HG02763 (cell line): ENCODE results near the gene PAX5.

Source experiments
- ATAC-seq: cut with Tn5 transposase; IDR thresholded peaks from one replicate; pipeline ENCODE4 v1.9.1; 2021; ENCODE audit warnings: mild to moderate bottlenecking, moderate library complexity; ENCODE audit not compliant: unreplicated experiment

PAX5 gene

DNA sequence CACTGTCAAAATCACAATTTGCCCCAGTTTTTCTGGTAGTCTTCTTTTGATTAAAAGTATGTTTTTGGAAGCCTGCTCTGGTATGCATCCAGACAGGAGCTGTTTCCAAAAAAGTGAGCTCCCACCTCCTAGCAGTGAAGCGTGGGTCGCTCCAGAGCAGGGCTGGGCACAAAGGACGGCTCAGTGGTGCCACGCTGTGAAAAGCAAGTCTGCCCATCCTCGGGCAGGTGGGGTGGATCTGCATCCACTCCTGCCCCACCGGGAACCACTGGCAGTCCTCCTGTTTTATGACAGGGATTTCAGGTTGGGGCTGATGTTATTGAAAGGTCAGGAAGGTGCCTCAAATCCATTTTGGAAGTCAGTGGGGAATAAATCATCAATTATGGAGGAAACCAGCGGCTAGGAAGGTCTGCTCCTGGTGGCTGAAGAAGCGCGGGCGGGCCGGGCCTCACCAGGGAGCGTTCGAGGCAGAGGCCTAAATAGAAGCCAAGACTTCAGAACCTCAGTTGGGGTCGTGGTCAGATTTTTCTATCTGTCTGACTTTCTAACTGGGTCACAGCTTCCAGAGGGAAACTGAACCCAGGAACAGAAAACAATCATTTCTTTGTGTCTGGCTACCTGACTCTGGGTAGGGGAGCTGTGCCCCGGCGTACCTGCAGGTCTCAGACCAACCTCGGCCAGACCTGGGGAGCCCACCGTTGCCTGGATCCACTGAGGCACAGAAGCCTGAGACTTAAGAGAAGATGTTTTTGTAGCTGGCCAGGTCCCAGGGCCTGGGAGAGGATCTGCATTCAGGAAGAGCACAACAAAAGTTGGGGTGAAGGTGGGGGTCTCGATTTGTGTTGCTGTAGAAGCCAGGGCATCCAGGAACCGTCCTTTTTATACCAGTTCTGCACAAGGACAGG, 168.1 kb downstream of the PAX5 start:
- ATAC-seq, result no peak

DNA sequence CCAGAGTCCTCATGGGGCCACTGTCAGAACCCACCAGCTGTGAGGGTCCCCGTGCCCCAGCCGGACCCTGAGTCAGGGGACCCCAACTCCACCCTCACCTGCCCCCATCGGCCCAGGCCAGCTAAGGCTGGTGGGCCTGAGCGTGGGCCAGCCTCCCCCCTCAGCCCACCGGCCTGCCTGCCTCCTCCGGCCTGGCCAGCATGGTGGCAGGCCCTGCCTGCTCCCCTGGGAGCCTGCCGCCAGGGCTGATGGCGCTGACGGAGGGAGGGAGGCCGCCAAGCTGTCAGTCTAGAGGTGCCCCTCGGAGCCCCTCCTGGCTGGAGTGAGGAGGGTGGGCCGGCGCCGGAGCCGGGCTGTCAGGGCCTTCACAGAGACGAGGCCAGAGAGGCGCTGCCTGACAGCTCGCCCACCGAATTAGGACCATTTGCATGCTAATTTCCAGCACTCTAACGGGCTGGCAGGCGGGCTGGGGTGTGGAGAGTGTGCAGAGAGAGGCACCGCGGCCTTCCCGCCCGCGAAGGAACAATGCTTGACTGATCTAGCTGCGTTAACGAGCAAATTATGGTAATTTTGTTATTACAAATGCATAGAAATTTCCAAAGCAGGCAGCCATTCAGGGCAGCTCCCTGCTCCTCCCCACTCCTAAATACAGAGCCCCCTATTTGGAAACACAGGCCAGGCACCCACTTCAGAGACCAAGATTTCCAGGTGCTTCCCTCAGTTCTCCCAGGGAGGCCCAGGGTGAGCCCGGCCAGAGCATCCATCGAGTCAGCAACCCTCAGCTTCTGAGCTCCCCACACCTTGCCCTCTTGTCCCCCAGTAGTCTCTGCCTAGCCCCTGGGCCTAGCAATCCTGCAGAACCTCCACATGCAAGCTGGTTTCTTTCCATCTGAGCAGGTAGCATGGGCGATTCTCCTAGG, 169.3 kb downstream of the PAX5 start:
- no peak for ATAC-seq

DNA sequence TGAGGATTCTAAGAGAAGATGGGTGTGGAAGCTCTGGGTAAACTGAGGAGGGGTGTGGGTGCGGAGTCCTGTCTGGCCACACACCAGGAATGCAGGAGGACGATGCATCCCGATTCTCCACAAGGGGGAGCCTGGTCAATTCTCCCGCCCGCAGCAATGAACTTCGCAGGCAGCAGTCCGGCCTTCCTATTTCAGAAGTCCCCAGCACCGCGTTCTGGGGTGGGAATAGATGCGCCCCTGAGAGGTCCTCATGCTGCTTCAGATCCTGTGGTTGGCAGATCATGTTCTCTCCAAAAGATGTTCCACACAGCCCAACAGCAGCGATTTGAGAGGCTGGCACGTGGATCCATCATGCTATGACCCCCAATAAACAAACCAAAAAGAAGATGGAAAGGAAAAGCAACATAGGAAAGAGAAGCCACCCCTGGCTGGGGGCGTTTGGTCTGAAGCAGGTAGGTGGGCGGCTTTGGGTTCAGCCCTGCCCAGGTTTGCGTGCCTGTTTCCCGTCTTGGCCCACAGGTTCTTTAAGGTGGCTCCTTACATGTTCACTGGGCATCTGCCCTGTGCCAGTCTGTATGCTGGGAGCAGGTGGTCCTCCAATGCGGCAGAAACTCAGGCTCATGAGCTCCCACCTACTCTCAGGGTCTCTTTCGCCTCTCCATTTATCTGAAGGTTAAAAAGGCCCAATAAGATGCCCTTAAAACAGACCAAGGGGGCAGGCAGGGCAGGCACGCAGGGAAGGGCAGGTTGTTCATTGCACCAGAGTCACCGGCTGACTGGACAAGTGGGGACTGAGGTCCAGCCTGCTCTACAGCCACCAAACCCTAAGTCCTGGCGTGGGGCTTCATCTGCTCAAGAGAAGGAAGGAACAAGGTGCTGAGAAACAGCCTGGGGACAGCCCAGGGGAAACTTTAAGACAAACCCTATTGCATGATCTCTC, 171.6 kb downstream of the PAX5 start:
- ATAC-seq, result no peak

DNA sequence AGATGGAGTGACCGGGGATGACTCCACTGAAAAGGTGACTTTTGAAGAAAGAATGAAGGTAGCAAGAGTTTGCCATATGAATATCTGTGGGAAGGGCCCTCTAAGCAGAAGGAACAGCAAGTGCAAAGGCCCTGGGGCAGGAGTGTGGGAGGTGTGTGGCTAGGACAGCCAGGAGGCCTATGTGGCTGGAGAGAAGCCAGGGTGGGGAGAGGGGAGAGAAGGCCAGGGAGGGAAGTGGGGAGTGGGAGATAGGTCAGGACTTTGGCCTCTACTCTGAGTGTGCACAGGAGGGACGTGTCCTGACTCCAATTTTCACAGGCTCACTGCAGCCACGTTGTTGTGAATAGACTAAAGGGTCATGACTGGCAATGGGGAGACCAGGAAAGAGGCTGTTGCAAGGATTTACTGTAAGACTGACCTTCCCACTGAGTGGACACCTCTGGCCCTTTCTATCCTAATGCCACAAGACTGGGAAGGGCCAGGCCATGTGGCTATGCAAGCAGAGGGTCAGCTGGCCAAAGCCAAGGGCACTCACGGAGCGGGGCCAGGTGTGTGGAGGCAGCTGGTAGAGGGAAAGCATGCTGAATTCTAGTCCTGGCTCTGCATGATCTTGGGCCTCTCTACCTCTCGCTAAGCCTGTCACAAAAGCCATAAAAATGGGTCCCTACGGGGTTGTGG, 172.4 kb downstream of the PAX5 start:
- ATAC-seq, result no peak

DNA sequence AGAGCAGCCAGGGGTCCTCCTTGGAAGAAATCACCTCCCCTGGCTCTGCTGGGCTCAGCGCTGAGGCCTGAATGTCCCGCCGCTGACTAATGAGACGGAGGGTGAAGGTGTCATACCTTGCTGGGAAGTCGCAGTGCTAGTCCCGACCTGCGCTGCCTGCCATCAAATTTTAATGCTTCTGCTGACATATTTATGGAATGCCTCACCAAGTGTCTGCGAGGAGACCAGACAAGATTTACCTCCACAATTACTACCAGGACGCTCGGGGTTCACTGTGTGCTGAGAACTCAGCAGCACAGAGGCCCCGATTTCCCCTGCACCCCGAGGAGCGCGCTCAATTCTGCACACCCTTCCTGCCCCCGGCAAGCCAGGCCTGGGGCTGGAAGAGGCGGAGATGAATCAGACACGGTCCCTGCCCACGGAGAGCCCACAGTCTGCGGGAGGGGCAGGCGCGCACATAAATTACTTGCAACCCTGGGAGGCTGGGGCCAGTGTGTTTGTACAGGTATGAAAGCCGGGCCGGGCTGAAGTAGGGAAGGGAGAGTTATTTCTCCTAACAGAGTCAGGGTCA, 175.2 kb downstream of the PAX5 start:
- no peak for ATAC-seq

DNA sequence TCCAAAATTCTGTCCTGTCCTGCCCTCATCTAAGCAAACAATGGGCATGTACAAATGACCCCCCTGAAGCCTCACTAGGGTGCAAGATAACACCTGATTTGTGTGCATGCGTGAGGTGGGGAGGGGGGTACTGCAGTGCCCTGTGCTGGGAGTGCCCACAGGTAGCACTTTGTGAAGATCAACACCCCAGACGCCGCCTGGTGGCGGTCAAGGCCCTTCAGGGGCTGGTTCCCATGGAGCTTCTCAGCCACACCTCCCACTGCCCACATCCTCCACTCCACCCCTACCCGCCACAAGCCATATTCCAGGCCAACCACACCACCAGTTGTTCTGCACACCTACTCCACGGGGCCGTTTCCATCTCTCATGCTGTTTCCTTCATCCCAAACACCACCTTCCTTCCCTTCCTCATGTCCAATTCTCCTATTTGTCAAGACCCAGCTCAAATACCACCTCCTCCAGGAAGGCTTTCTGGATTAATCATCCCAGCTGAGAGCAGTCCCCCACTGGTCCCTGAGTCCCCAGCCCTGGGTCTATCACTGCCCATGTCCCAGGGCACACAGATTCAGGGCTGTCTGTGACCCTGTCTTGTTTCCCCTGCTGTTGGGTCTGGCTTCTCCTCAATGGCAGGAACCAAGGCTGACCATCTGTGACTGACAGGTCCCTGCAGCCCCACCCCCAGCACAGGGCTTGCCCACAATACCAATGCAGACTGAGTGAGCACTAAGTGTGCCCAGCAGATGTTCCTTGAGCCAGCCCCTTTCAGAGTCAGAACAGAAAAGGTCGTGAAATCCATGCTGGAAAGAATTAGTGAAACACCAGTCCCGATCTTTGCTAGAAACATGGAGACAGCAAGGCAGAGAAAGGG, 178.4 kb downstream of the PAX5 start:
- no peak for ATAC-seq

DNA sequence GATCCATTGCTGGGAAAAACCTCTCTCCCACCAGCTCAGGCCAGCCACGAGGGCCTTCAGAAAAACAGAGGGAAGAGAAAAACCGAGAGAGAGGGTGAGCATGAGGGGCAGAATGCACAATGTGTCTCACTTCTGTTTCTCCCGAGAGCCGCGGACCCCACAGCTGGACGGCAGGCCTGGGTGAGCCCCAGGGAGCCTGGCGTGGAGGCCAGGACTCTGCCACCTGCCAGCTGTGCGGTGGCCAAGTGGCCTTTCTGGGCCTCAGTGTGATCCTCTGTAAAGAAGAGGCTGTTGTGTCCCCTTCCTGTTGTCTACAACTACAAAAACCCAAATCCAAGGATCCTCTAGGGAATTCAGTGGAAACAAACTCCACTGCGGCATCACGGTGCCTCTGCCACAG, 179.3 kb downstream of the PAX5 start:
- no peak for ATAC-seq

DNA sequence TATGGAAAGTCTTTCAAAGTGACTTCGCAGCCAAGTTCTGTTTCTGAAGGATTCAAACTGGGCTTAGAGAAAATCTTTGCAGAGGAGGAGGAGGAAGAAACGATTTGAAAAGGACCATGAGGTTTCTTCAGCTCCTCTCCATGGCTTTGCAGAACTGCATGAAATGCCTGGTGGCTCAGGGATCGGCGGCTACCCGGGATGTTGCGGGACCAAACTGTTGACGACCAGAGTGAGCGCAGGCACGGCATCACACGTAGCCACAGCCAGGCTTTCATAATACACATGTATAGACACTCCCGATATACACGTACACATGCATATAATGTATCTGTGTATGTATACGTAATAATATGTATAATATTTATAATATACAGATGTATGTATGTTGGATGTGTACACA, 180.0 kb downstream of the PAX5 start:
- ATAC-seq, result no peak

DNA sequence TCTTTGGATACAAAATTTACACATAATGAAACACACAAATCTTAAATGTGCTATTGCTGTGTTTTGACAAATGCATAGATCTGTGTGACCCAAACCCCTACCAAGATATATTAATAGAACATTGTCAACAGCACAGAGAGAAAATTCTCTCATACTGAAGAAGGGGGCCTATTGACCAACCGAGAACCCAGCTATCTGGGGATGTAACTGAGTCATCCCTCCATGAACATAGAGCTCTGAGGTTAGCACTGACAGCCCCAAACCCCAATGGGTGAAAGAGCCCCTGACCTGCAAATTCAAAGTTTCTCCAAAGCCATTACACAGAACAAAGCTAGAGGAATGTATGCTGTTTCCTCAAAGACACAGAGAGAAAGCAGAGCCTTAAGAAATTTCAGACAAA, 180.8 kb downstream of the PAX5 start:
- no peak for ATAC-seq

DNA sequence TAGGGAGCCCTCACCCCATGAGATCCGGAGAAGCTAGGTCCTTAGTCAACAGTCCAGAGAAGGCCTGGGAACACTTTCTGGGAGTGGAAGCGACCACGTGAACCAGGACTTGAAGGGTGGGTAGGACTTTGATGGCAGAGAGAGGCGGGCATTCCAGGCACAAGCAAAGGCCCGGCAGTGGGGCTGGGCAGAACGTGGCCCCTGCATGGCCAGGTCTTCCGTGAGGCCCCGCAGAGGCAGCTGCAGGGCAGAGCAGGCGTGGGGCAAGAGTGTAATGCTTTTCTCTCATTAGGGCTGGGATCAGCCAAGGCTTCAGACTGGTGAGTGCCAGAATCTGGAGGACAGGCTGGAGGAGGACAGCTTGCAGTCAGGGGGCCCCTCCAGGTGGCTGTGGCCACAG, 184.1 kb downstream of the PAX5 start:
- ATAC-seq, result no peak

DNA sequence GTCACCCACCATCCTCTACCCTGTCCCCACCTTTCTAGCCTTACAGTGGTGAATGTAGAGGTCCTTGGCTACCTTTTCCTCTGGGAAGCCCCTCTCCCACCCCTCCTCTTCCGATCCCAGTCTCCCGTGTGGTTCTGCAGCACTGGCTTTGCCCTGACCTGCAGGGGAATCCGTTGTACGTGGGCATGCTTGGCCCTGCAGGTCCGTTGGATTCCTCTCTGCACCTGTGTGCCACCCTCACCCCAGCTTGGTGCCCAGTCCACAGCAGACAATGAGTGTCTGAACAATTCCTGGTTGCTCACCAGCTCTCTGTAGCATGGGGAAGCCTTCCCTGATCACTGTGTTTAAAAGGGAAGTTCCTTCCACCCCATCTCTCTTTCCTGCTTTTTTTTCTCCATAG, 185.1 kb downstream of the PAX5 start:
- no peak for ATAC-seq

DNA sequence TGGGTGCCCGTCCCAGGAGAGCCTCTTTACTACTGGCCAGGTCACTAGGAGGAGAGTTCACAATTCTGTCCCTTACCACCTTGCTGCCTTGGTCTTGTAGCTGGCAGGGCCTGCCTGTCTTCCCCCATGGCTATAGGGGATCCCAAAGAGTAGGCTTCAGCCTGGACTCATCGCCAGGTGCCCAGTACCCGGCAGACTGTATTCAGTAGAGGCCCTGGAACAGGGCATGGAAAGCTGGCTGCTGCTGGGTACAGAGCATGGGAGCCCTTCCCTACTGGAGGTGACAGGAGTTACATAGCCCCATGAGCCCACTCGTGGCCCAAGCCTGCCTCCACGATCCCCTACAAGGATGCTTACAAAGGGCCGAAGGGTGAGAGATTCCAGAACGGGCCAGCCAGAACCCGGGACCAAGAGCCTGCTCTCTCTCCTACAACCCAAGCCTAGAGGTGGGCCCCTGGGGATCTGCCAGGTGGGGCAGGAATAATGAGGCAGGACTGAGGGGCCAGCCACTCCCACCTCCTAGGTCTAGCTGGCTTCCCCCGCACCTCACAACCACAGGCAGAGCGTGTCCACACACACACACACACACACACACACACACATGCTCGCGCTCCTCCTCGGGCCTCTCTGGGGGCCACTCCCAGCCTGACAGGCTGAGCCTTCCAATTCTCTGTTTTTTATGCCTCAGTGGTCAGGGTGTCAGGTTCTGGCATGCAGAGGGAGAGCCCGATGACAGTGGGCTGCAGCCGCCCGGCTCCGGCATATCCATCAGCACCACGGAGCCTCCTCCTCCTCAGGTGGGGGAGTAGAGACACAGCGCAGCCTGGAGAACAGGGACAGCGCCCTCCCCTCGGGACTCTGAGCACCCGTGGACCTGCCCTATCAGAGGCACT, 186.0 kb downstream of the PAX5 start:
- ATAC-seq, result no peak

DNA sequence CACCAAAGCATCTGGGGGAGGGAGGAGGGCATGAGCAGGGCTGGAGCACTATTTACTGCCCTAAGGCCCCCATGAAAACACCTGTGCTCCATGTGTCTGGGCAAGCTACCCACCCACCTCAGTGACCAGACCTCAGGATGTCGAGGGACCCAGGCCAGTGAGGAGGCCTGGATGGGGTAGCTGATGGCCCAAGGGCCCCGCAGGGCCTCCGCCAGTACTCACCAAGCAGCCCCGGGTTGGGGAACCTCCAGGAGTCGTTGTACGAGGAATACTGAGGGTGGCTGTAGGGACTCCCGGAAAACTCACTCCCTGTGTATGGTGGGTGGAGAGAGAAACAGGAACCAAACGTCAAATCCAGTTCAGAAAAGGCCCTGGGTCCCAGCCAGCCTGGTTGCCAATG, 187.4 kb downstream of the PAX5 start:
- ATAC-seq, result no peak

DNA sequence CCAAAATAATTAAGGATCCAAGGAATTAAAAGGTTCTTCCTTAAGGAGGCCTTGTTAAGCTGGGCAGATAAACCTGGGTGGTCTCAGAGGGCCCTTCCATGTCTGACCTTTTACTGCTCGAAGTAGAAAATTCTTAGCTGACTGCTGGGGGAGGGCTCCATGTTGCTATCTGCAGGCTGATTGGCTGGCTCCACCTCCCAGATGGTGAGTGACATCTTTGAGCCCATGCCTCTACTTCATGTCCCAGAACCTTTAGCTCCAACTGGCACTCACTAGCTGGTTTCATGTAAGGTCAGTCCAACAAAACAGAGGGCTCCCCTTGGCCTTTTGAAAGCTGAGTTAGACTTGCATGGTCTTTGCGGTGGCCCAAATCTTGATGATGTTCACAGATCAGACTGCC, 188.2 kb downstream of the PAX5 start:
- no peak for ATAC-seq

DNA sequence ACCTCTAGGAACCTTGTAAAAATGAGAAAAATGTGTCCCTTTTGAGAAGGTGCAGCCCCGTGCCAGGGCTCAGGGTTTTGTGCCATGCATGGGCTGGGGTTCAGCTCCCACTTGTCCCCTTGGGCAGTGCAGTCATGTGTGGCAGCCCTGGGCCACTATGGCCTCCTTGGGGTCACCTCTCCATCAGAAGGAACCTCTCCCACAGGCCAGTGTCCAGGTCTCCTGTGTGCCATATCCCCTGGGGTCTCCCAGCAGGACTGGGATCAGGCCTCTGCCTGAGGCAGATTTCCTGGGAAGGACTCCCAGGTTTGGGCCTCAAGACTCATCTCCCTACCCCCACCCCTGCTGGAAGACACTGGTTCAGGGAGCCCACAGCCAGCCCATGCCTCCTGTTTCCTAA, 189.1 kb downstream of the PAX5 start:
- no peak for ATAC-seq

DNA sequence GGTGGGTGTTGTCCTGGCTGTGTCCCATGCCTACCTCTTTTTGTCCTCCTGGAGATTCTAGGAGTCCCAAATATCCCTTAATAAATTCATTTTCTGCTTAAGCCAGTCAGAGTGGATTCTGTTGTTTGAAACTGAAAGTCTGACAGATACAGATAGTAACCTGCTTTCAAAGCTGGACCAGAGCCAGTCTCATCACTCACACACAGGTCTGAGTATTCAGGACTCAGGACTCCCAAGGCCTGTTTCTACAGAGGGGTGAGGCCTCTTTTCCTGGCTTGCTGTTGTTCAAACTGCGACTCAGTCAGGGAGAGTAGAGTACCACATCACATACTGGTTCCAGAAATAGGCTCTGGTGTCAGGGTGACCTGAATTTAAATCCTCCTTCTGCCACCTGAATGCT, 190.1 kb downstream of the PAX5 start:
- no peak for ATAC-seq

DNA sequence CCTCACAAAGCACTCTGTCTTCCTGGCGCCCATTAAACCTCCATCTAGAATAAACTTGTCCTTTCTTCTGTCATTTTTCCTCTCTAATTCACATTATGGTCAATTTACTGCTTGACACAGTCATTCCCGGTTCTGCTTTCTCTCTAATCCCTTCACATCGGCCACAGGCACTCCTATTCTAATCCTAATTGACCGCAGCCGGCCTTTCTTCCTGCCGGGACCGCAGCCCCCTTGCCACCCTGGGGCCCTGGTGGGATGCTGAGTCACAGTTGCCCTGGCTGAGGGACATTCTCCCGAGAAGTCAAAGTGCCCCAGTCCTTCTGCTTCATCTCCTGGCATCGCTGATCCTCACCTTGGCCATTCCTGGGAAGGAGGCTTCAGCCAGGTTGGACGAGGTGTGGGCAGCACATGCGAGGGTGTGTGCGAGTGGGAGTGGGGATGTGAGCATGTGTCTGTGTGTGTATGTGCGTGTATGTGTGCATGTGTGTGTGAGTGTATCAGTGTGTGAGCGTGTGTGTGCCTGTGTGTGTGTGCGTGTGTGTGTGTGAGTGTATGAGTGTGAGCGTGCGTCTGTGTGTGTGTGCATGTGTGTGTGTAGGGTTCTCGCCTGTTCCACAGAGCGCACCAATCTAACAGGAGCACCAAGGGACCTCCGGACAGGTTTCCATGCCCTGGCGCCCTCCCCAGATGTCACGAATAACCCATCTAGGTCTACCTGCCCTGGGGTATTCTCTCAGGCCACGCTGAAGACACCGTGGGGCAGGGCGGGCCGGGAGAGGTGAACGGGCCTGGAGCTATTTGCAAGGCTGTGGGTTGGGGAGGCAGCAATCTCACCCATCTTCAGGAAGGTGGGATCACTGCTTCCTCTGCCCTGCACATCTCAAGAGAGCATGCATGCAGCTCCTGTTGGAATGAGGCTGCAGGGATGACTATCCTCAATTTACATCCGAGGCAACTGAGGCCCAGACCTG, 191.2 kb downstream of the PAX5 start:
- ATAC-seq, result no peak
